Prostate gland (tissue), 2 donors: ENCODE measurements around the gene SMYD3.

Experiments used
- CTCF ChIP-seq, 4 experiments: fragments of 200-600 bp in 2 of 4; fragments of 450-650 bp in 2 of 4; sonication (generic) in 2 of 4; IDR thresholded peaks; 1 replicate in 3 of 4; 2 replicates in 1 of 4; pipeline ENCODE4 v1.5.1; 2016 to 2019; ENCODE audit warnings: antibody characterized with exemption in 4 of 4, mild to moderate bottlenecking in 2 of 4, moderate library complexity in 2 of 4
- POLR2A ChIP-seq: fragments of 450-650 bp; IDR thresholded peaks from one replicate; pipeline ENCODE4 v1.6.1; 2016; ENCODE audit warnings: antibody characterized with exemption, mild to moderate bottlenecking

- TF ChIP-seq CTCF (IDR thresholded peaks at IDR 0.05) (no peak), POLR2A (no peak)
These were observed 175.0 kb downstream of the SMYD3 start for GRCh38 chr1:246332078-246332477.
